HG03159 (cell line): ENCODE data around the gene SLC19A1.

ENCODE experiments used
- ATAC-seq: cut with Tn5 transposase; IDR thresholded peaks from one replicate; pipeline ENCODE4 v1.9.1; 2021; ENCODE audit warnings: mild to moderate bottlenecking, moderate library complexity; ENCODE audit not compliant: unreplicated experiment

Gene SLC19A1

DNA sequence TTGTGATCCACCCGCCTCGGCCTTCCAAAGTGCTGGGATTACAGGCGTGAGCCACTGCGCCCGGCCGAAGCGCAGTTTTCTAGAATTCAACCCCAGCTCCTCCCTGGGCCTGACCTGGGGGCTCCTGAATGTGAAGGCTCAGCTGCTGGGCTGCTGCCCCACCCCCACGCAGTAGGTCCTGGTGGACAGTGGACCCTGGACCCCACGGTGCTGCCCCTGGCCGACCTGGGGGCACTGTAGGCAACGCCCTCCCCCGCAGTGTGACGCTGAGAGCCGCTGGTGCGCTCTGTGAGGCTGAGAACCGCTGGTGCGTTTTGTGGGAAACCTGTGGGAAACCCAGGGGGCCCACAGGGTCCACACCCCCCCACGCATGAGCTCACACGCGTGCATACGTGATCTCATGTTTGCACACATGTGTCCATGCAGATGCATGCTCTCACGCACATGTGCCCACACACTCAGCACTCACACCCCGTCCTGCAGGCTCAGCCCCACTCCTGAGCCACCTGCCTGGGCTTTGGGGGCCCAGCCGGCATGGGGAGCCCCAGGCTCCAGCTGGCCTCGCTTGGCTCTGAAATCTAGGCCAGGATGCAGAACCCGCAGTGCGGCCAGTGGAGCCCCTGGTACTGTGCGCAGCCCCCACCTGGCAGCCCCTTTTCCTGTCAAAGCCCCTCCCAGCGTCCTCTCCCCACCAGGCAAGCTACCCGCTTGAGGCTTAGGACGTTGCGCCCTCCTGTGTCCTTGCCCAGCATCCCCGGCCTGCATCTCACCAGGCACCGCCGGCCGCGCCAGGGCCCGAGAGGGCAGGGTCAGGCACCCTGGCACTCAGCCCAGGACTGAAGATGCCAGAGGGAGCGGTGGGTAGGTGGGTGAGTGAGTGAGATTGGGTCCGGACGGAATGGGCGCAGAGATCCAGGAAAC is 69.5 kb downstream of the SLC19A1 start:
- no peak for ATAC-seq

GRCh38 chr21:45471525-45472221 is 70.6 kb downstream of the SLC19A1 start:
- no peak for ATAC-seq

GRCh38 chr21:45470773-45471524 is 71.3 kb downstream of the SLC19A1 start:
- no peak for ATAC-seq

DNA sequence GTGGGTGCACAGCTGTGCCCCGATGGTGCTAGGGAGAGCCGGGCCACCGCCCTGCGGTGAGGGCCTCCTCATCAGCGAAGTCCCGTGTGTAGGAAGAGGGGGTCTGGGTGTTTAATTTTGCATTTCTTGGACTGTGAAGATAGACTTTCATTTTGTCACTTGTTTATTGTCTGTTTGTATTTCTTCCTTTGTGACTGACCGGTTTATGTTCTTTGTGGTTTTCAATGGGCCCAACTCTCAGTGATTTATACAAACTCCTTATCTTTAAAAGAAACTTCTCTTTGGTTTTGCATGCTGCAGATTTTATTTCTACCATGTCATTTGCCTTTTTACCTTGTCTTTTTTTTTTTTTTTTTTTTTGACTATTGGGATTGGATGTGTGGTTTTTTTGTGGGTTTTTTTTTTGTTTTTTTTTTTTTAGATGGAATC is 72.1 kb downstream of the SLC19A1 start:
- ATAC-seq = no peak

GRCh38 chr21:45469273-45470086 is 72.8 kb downstream of the SLC19A1 start:
- ATAC-seq = no peak

- ATAC-seq = no peak
These were observed 73.3 kb downstream of the SLC19A1 start for GRCh38 chr21:45468971-45469272.

DNA sequence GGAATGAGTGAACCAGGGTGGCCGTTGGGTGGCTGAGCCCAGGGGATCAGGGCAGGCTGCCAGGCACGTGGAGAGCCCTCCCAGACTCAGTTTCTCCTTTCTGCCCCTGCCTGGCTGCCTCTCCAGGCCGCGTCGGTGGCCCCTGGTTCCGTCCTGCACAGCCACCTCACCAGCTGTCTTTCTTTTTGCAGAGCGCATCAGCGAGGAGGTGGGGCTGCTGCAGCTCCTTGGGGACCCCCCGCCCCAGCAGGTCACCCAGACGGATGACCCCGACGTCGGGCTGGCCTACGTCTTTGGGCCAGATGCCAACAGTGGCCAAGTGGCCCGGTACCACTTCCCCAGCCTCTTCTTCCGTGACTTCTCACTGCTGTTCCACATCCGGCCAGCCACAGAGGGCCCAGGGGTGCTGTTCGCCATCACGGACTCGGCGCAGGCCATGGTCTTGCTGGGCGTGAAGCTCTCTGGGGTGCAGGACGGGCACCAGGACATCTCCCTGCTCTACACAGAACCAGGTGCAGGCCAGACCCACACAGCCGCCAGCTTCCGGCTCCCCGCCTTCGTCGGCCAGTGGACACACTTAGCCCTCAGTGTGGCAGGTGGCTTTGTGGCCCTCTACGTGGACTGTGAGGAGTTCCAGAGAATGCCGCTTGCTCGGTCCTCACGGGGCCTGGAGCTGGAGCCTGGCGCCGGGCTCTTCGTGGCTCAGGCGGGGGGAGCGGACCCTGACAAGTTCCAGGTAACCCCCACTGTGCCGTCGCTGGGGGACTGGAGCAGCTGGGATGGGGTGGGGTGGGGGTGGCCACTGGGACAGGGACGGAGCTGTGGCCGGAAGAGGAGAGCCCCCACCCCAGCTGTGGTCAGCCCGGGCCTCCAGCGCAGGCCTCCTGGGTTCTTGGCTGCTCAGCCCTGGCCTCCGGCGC is 73.9 kb downstream of the SLC19A1 start:
- no peak for ATAC-seq

DNA sequence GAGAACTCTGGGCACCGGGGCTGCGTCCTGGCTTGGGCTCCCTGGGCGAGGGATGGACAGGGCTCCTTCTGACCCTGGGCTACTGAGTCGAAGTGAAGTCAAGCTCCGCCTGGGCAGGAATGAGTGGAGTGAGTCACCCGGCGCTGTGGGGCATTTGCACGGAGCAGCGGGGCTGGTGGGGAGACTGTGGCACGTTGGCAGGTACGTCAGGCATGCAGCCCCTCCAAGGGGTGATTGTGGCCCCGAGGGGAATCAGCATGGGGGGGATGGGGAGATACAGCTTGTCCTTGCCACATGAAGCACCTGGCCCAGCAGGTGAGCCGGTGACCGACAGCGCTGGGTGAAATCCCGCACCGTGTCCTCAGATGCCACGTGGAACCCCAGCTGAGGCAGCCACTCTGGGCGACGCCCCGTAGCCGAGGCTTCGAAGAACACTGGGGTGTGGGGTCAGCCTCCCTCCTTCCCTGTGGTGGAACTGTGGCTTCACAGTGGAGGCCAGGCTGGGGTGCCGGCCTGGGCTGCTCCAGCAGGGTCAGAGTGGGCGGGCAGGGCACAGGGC is 74.9 kb downstream of the SLC19A1 start:
- ATAC-seq = no peak

DNA sequence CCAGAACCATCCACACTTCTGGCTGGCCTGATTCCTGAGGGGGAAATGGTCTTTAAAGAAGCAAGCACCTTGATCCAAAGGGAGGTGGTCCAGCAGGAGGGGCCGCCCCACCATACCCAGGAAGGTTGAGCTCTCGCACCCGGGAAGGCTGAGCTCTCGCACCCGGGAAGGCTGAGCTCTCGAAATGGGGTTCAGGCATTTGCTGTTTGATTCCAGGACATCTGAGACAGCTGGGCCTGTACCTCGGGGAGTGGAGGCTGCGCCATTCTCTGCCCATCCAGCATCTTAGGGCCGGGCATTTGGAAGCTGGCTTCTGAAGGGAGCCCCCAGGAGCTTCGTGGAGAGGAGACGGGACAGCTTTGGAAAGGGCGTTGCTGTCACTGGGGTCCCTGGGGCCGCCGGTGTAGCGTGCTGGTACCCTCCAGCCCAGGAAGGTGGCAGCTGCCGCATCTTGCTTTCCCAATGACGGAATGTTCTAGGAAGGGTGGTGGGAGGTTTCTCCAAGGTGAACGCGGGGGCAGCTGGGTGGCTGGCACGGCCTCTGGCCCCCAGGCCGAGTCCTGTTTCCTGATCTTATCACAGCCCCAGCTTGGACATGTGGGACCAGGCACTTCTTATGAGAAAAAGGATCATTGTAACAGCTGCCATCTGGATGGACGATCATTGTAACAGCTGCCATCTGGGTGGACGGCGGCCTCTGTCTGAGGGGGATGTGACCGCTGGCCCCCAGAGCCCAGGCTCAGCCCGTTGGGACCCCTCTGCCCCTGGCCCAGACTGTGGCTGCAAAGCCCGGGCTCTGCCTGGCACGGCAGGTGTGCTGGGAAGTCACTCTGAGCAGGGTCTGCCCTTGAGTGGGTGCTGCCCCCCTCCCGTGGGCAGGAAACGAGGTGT is 75.7 kb downstream of the SLC19A1 start:
- ATAC-seq = no peak

DNA sequence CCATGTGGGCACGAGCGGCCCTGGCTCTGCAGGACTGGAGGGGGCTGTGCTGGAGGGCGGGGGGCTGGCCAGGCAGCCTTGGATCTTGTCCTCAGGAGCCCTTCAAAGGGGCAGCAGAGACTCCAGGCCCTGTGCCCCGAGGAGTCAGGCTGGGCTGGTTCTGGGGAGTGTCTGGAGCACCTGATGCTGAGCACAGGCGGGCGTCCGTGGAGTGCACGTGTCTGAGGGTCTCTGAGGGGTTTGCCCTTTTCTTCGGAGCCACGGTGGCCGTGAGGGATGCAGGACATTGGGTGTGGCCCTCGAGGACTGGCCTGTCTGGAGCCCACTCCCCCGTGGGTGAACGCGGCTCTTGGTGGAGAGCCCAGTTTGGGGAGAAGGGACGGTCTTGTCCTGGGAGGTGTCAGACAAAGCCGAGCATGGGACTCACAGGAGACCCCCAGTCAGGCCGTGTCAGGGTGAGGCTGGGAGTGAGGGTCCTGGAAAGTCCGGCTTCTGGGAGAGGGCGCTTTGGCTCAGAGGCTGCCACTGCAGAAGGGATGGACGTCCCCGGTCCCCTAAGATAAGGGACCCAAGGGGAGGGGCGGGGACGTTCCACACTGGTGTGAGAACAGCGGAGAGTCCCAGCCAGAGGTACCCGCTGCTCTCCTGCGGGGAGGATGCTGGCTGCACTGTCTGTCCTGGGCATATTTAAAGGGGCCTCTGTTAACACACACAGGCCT is 76.5 kb downstream of the SLC19A1 start:
- ATAC-seq = no peak

DNA sequence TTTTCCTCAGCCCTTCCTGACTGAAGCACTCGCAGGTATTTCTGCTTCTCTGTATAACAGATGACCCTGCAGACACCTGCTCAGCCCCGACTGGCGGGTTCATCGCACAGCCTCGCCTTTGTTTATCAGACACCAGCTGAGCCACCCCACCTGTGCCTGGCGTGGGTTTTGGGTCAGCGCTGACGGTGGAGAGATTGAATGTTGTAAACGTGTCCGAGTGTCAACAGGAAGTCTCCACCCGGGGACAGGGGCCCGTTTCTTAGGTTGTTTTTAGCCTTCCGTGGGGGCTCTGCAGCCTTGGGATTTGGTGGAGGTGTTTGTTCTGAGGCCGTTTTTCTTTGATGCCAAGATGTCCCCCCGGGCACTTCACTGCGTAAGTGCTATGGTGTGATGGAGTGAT is 77.1 kb downstream of the SLC19A1 start:
- ATAC-seq = no peak

DNA sequence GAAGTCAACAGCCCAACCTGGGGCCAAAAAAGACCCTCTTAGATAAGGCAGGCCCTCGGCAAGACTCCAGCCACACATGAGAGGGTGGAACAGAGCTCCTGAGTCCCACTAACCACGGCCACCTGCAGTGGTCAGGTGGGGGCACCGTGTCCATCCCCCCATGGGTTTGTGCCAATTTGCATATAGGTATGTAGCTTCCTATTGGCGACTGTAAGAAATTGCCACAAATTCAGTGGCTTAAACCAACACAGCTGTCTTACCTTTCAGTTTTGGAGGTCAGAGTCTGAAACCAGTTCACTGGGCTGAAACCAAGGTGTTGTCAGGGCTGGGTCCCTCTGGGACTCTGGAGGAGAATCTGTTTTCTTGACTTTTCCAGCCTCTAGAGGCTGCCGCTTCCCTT is 77.9 kb downstream of the SLC19A1 start:
- no peak for ATAC-seq

GRCh38 chr21:45463871-45464270 is 78.4 kb downstream of the SLC19A1 start:
- no peak for ATAC-seq

DNA sequence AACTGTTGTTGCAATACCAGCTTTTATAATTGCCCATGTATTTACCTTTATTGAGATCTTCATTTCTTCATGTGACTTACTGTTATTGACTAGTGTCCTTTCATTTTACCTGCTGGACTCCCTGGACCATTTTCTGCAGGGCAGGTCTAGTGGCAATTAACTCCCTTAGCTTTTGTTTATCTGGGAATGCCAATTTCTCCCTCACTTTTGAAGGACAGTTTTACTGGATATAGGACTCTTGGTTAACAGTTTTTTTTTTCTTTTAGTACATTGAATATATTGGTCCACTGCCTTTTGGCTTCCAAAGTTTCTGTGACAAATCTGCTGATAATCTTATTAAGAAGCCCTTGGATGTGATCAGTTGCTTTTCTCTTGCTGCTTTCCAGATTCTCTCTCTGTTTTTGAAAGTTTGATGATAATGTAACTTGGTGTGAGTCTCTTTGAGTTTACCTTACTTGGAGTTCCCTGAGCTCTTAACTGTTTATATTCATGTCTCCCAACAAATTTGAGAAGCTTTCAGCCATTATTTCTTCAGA is 80.4 kb downstream of the SLC19A1 start:
- ATAC-seq = no peak

DNA sequence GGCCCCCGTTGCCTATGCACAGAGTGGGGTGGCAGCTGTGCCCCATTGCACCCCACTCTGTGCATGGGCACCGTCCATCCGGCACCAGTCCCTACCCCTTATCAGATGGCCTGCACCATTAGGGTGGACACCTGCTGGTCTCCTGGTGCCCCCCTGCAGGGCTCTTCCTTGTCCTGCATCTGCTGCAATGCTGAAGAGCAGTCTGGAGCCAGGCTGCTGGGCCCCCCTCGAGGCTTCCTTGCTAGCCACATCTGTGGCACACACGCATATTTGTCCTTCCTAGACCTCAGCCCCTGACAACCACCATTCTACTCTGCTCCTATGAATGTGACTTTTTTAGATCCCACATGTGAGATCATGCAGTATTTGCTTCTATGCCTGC is 80.9 kb downstream of the SLC19A1 start:
- ATAC-seq = no peak

- no peak for ATAC-seq
These were observed 81.5 kb downstream of the SLC19A1 start for GRCh38 chr21:45460611-45461368.
